Panc1 (cell line): Measurements from ENCODE around the gene PDE4B. TPM values are rescaled to one million over a fixed set of nuclear protein-coding genes. Genes with fewer than 3 reads are reported as not detected.

Experiments used
- ATAC-seq: fragments of 200-7000 bp; cut with Tn5 transposase; 2 replicates; pipeline ENCODE4 v1.9.1; 2020; ENCODE audit warnings: mild to moderate bottlenecking, moderate library complexity
- BruUV-seq: library from RNA; stranded (reverse); fragments of 400-500 nt; replicated peaks from 2 replicates; lab custom pipeline; 2021; lab: Mats Ljungman, UMichigan
- CTCF ChIA-PET: fragments of 300-600 bp; sonication (Branson Sonifier 250); formaldehyde crosslinking; loops from one replicate; lab custom pipeline; 2022; ENCODE audit warnings: antibody characterized with exemption; lab: Charles Lee
- POLR2A ChIA-PET: fragments of 300-600 bp; sonication (Branson Sonifier 250); formaldehyde crosslinking; loops from one replicate; lab custom pipeline; 2022; ENCODE audit warnings: antibody characterized with exemption; lab: Charles Lee
- DNase-seq: peaks from one replicate; pipeline ENCODE4 v3.0.0-alpha.2; 2010; ENCODE audit warnings: low read depth, low spot score
- H3K27ac ChIP-seq: 2 replicates; pipeline ENCODE4 v1.5.1; 2011; ENCODE audit warnings: mild to moderate bottlenecking, low read length, inconsistent platforms
- H3K27me3 ChIP-seq: fragments of 200-500 bp; sonication (Bioruptor generic); 2 replicates; pipeline ENCODE4 v1.6.0; 2014; ENCODE audit warnings: low read length, inconsistent platforms; ENCODE audit not compliant: control insufficient read depth, insufficient read depth
- H3K36me3 ChIP-seq: fragments of 200-500 bp; sonication (Bioruptor generic); 2 replicates; pipeline ENCODE4 v1.5.1; 2014; ENCODE audit warnings: inconsistent platforms, mild to moderate bottlenecking, low read length, moderate library complexity; ENCODE audit not compliant: control insufficient read depth, insufficient read depth
- H3K4me1 ChIP-seq: 2 replicates; pipeline ENCODE4 v1.5.1; 2011; ENCODE audit warnings: inconsistent platforms, mild to moderate bottlenecking, low read length, moderate library complexity; ENCODE audit not compliant: control insufficient read depth, insufficient read depth
- H3K4me3 ChIP-seq, 2 experiments: 2 replicates each; pipeline ENCODE4 v1.5.1; 2011 to 2012; ENCODE audit warnings: low read depth in 2 of 2, low read length in 2 of 2, mild to moderate bottlenecking in 2 of 2, inconsistent platforms in 1 of 2, moderate library complexity in 1 of 2
- H3K9me3 ChIP-seq: fragments of 200-500 bp; sonication (Bioruptor generic); 2 replicates; pipeline ENCODE4 v1.5.1; 2014; ENCODE audit warnings: low read depth, mild to moderate bottlenecking, inconsistent platforms, low read length, moderate library complexity; ENCODE audit not compliant: control insufficient read depth, insufficient read depth
- CTCF ChIP-seq: fragments of 450-650 bp; IDR thresholded peaks from 2 replicates; pipeline ENCODE4 v1.5.1; 2017; ENCODE audit warnings: mild to moderate bottlenecking
- POLR2AphosphoS5 ChIP-seq: IDR thresholded peaks from 2 replicates; pipeline ENCODE4 v1.6.1; 2012; ENCODE audit warnings: mild to moderate bottlenecking, low read depth, low read length, moderate library complexity
- REST ChIP-seq, 2 experiments: IDR thresholded peaks; 2 replicates each; pipeline ENCODE4 v1.6.1; 2011 to 2012; ENCODE audit warnings: low read depth in 2 of 2, control low read depth in 1 of 2, low read length in 1 of 2, mild to moderate bottlenecking in 1 of 2, moderate library complexity in 1 of 2; ENCODE audit not compliant: insufficient read depth in 1 of 2
- SIN3A ChIP-seq: IDR thresholded peaks from 2 replicates; pipeline ENCODE4 v1.6.1; 2012; ENCODE audit warnings: low read depth, mild to moderate bottlenecking, low read length, moderate library complexity, borderline replicate concordance; ENCODE audit not compliant: insufficient read depth
- TCF7L2 ChIP-seq: IDR thresholded peaks from 2 replicates; pipeline ENCODE4 v1.6.1; 2011; ENCODE audit warnings: mild to moderate bottlenecking, low read depth, low read length, inconsistent platforms
- in situ Hi-C: cut with HindIII; loops from 2 replicates; pipeline ENCODE4 v1.10.0; 2016; ENCODE audit warnings: low sequenced_read_pairs, low pct_unique_long_range_greater_than_20kb
- intact Hi-C: fragments of 100-400 bp; cut with micrococcal nuclease; formaldehyde crosslinking; loops from one replicate; pipeline ENCODE4 v1.10.0; 2022; ENCODE audit not compliant: unreplicated experiment
- total RNA-seq: library from RNA; stranded (reverse); gene quantifications from one replicate; pipeline ENCODE4 v1.2.1, GENCODE V29; 2021; ENCODE audit not compliant: unreplicated experiment

Gene PDE4B
- total RNA-seq, 1 experiment from 2014 or later, result 0.26 TPM

DNA sequence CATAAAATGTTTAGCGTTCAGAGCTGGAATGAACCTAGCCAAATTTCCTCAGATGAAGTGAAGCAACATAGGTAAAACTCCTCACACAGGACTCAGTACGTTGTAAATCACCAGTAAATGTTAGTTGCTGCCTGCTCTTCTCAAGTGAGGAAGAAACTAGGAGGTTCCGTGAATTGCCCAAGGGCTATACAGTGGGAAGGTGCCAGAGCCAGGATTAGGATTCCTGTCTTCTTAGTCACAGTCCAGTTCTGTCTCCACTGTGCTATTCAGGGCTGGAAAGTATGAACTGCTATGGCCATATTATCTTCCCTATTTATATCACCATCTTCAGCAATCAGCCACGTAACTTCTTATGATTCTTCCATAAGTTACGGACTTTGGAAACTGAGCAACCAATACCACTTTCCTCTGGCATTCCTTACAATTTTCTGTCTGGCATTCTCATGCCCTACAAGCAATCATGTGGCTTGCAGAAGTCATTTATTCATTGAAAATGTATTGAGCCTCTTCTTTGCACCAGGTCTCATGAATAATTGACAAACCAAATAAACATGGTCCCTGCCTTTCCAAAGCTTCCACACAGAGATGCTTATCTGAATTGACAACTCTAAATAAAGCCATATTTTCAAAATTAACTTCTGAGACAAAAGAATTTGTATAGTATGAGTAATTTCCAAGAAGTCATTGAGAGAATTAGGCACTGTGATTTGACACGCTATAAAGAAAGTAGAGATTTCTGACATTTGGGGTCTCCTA is 469.7 kb downstream of the PDE4B start:
- no peaks in the 10 kb centered on the region for H3K4me1 ChIP-seq
- intact Hi-C loops, result no loop called here
- no peak overlapping the region for H3K27ac ChIP-seq
- H3K9me3 ChIP-seq, result no peaks in the 10 kb centered on the region
- in situ Hi-C loops, result no loop called here
- no TSS peak for BruUV-seq
- POLR2A ChIA-PET, result no interaction called here
- TF ChIP-seq TCF7L2 (no peak), CTCF (no peak), SIN3A (no peak), POLR2AphosphoS5 (no peak), REST (IDR thresholded peaks at IDR 0.05; ENCODE audit: insufficient read depth in 1 of 2, low read depth in 2 of 2, low read length in 1 of 2) (no peak)
- H3K27me3 ChIP-seq, result no peaks in the 10 kb centered on the region
- ATAC-seq (no peak), DNase-seq (no peak)
- CTCF ChIA-PET, result no interaction called here
- no peak overlapping the region for H3K4me3 ChIP-seq
- H3K36me3 ChIP-seq, result no peaks in the 10 kb centered on the region

DNA sequence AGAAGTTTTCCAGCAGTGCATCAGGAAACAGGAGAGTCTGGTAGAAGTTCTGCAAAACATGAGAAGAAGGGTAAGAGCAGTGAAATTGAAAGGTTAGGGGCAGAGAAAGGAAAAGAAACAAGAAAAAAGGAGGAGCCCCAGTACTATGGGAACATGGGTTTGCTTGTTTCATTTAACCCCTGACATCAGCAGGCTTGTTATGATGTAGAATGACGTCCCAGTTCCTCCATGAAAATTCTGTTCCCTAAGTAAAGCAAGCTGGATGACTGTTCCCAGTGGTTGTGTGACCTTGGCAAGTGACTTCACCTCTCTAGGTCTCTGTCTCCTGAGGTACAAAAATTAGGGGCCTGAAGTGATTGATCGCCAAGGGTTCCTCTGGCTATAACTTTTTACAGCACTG is 472.6 kb downstream of the PDE4B start:
- TF ChIP-seq TCF7L2 (no peak), CTCF (no peak), REST (IDR thresholded peaks at IDR 0.05; ENCODE audit: insufficient read depth in 1 of 2, low read depth in 2 of 2, low read length in 1 of 2) (no peak), SIN3A (no peak), POLR2AphosphoS5 (no peak)
- CTCF ChIA-PET, result no interaction called here
- Histone ChIP-seq H3K27me3 (no peaks in the 10 kb centered on the region), H3K4me1 (no peaks in the 10 kb centered on the region; the same call in 1 of the 2 replicates), H3K4me3 (no peak overlapping the region), H3K36me3 (no peaks in the 10 kb centered on the region), H3K9me3 (no peaks in the 10 kb centered on the region), H3K27ac (no peak overlapping the region)
- ATAC-seq (no peak), DNase-seq (no peak)
- intact Hi-C loops (no loop called here), in situ Hi-C loops (no loop called here)
- POLR2A ChIA-PET, result no interaction called here
- no TSS peak for BruUV-seq
